ENCODE results near the gene CEMIP2.

Gene CEMIP2

GRCh38 chr9:71676460-71676859 is 91.9 kb downstream of the CEMIP2 start:
- Histone ChIP-seq H3K4me1 (peaks cover 35% of the 10 kb centered on the region), H3K79me2 (no peaks in the 10 kb centered on the region), H2AFZ (no peak overlapping the region), H3K9me3 (ENCODE audit: control insufficient read depth, low read length) (no peaks in the 10 kb centered on the region), H3K27ac (peak overlapping the region; percentile 44), H3K4me2 (ENCODE audit: low read length) (no peak overlapping the region), H3K36me3 (ENCODE audit: control insufficient read depth, insufficient read depth, low read length) (no peaks in the 10 kb centered on the region), H3K4me3 (ENCODE audit: low read depth, low read length) (no peak overlapping the region), H3K27me3 (ENCODE audit: control insufficient read depth, insufficient read depth, low read length) (no peaks in the 10 kb centered on the region), H3K9ac (no peak overlapping the region)
- no peak for TF ChIP-seq CTCF (IDR thresholded peaks at IDR 0.05)

- H2AFZ ChIP-seq: no peak overlapping the region
- no peaks in the 10 kb centered on the region for H3K79me2 ChIP-seq
- no peaks in the 10 kb centered on the region for H3K27me3 ChIP-seq (ENCODE audit: control insufficient read depth, insufficient read depth, low read length)
- no peak overlapping the region for H3K9ac ChIP-seq
- peaks cover 30% of the 10 kb centered on the region for H3K4me1 ChIP-seq
- H3K36me3 ChIP-seq (ENCODE audit: control insufficient read depth, insufficient read depth, low read length): no peaks in the 10 kb centered on the region
- no peak for TF ChIP-seq CTCF (IDR thresholded peaks at IDR 0.05)
- no peak overlapping the region for H3K27ac ChIP-seq
- no peak overlapping the region for H3K4me2 ChIP-seq (ENCODE audit: low read length)
- H3K9me3 ChIP-seq (ENCODE audit: control insufficient read depth, low read length): no peaks in the 10 kb centered on the region
- H3K4me3 ChIP-seq (ENCODE audit: low read depth, low read length): no peak overlapping the region
These were observed 92.5 kb downstream of the CEMIP2 start for GRCh38 chr9:71675857-71676165.

GRCh38 chr9:71675105-71675856 is 93.0 kb downstream of the CEMIP2 start:
- no peak overlapping the region for H3K4me3 ChIP-seq (ENCODE audit: low read depth, low read length)
- H3K4me1 ChIP-seq: peaks cover 24% of the 10 kb centered on the region
- H3K36me3 ChIP-seq (ENCODE audit: control insufficient read depth, insufficient read depth, low read length): no peaks in the 10 kb centered on the region
- TF ChIP-seq CTCF (IDR thresholded peaks at IDR 0.05): no peak
- no peaks in the 10 kb centered on the region for H3K9me3 ChIP-seq (ENCODE audit: control insufficient read depth, low read length)
- H3K9ac ChIP-seq: no peak overlapping the region
- no peaks in the 10 kb centered on the region for H3K27me3 ChIP-seq (ENCODE audit: control insufficient read depth, insufficient read depth, low read length)
- no peak overlapping the region for H3K4me2 ChIP-seq (ENCODE audit: low read length)
- H3K27ac ChIP-seq: no peak overlapping the region
- no peaks in the 10 kb centered on the region for H3K79me2 ChIP-seq
- H2AFZ ChIP-seq: no peak overlapping the region

- Histone ChIP-seq H3K4me3 (ENCODE audit: low read depth, low read length) (no peak overlapping the region), H3K9me3 (ENCODE audit: control insufficient read depth, low read length) (no peaks in the 10 kb centered on the region), H3K27me3 (ENCODE audit: control insufficient read depth, insufficient read depth, low read length) (no peaks in the 10 kb centered on the region), H3K4me1 (peaks cover 10% of the 10 kb centered on the region), H3K79me2 (no peaks in the 10 kb centered on the region), H3K36me3 (ENCODE audit: control insufficient read depth, insufficient read depth, low read length) (no peaks in the 10 kb centered on the region), H2AFZ (no peak overlapping the region), H3K27ac (no peak overlapping the region), H3K4me2 (ENCODE audit: low read length) (no peak overlapping the region), H3K9ac (no peak overlapping the region)
- TF ChIP-seq CTCF (IDR thresholded peaks at IDR 0.05): no peak
These were observed 95.7 kb downstream of the CEMIP2 start for GRCh38 chr9:71672573-71672972.

- Histone ChIP-seq H3K36me3 (ENCODE audit: control insufficient read depth, insufficient read depth, low read length) (no peaks in the 10 kb centered on the region), H3K79me2 (no peaks in the 10 kb centered on the region), H3K9ac (no peak overlapping the region), H3K9me3 (ENCODE audit: control insufficient read depth, low read length) (no peaks in the 10 kb centered on the region), H3K27me3 (ENCODE audit: control insufficient read depth, insufficient read depth, low read length) (no peaks in the 10 kb centered on the region), H3K4me2 (ENCODE audit: low read length) (no peak overlapping the region), H2AFZ (no peak overlapping the region), H3K27ac (no peak overlapping the region), H3K4me3 (ENCODE audit: low read depth, low read length) (no peak overlapping the region), H3K4me1 (peaks cover 4% of the 10 kb centered on the region)
- no peak for TF ChIP-seq CTCF (IDR thresholded peaks at IDR 0.05)
These were observed 97.0 kb downstream of the CEMIP2 start for GRCh38 chr9:71671289-71671688.

Data from parathyroid adenoma (tissue), 2 donors.